Trophoblast cell (in vitro differentiated cells and primary cell): ENCODE measurements around the gene SYTL2.

Source experiments
- DNase-seq, 2 donors: peaks; one replicate each; pipeline ENCODE4 v3.0.0-alpha.2; 2016
- H2AFZ ChIP-seq: 2 replicates; pipeline ENCODE4 v1.6.1; 2013; ENCODE audit warnings: low read length, moderate library complexity, mild to moderate bottlenecking; ENCODE audit not compliant: insufficient read depth, poor library complexity
- H2AK5ac ChIP-seq: 2 replicates; pipeline ENCODE4 v1.6.1; 2013; ENCODE audit warnings: mild to moderate bottlenecking, low read length
- H2BK120ac ChIP-seq: 2 replicates; pipeline ENCODE4 v1.6.1; 2013; ENCODE audit warnings: low read length, mild to moderate bottlenecking, moderate library complexity; ENCODE audit not compliant: insufficient read depth, poor library complexity
- H2BK12ac ChIP-seq: 2 replicates; pipeline ENCODE4 v1.6.1; 2013; ENCODE audit warnings: mild to moderate bottlenecking, low read length, moderate library complexity
- H2BK5ac ChIP-seq: 2 replicates; pipeline ENCODE4 v1.6.1; 2013; ENCODE audit warnings: low read length, low read depth, moderate library complexity, mild to moderate bottlenecking; ENCODE audit not compliant: poor library complexity
- H3K14ac ChIP-seq: 2 replicates; pipeline ENCODE4 v1.6.1; 2013; ENCODE audit warnings: mild to moderate bottlenecking, low read length
- H3K18ac ChIP-seq: 2 replicates; pipeline ENCODE4 v1.6.1; 2013; ENCODE audit warnings: mild to moderate bottlenecking, low read length
- H3K23ac ChIP-seq: 2 replicates; pipeline ENCODE4 v1.6.1; 2013; ENCODE audit warnings: low read length
- H3K27ac ChIP-seq: 2 replicates; pipeline ENCODE4 v1.5.1; 2013; ENCODE audit warnings: low read depth, mild to moderate bottlenecking, inconsistent platforms, low read length, moderate library complexity
- H3K27me3 ChIP-seq: 2 replicates; pipeline ENCODE4 v1.6.1; 2013; ENCODE audit warnings: inconsistent platforms, mild to moderate bottlenecking, low read length, moderate library complexity; ENCODE audit not compliant: insufficient read depth
- H3K36me3 ChIP-seq, 2 experiments: 1 replicate in 1 of 2; 2 replicates in 1 of 2; pipeline ENCODE4 v1.6.1; 2013; ENCODE audit warnings: low read length in 2 of 2, mild to moderate bottlenecking in 2 of 2, moderate library complexity in 1 of 2; ENCODE audit not compliant: insufficient read depth in 2 of 2, control insufficient read depth in 1 of 2
- H3K4ac ChIP-seq: 2 replicates; pipeline ENCODE4 v1.6.1; 2013; ENCODE audit warnings: low read depth, mild to moderate bottlenecking, low read length, moderate library complexity
- H3K4me1 ChIP-seq, 2 experiments: 1 replicate in 1 of 2; 2 replicates in 1 of 2; pipeline ENCODE4 v1.6.1; 2013; ENCODE audit warnings: low read length in 2 of 2, mild to moderate bottlenecking in 2 of 2, moderate library complexity in 1 of 2; ENCODE audit not compliant: insufficient read depth in 2 of 2, control insufficient read depth in 1 of 2
- H3K4me2 ChIP-seq: 2 replicates; pipeline ENCODE4 v1.6.1; 2013; ENCODE audit warnings: inconsistent platforms, mild to moderate bottlenecking, low read length, moderate library complexity
- H3K4me3 ChIP-seq: 2 replicates; pipeline ENCODE4 v1.5.1; 2013; ENCODE audit warnings: mild to moderate bottlenecking, low read depth, low read length, inconsistent platforms
- H3K79me1 ChIP-seq: one replicate; pipeline ENCODE4 v1.6.1; 2013; ENCODE audit warnings: low read length
- H3K79me2 ChIP-seq: 2 replicates; pipeline ENCODE4 v1.6.1; 2013; ENCODE audit warnings: low read length, mild to moderate bottlenecking; ENCODE audit not compliant: control insufficient read depth, insufficient read depth, poor library complexity
- H3K9ac ChIP-seq: 2 replicates; pipeline ENCODE4 v1.6.1; 2013; ENCODE audit warnings: mild to moderate bottlenecking, low read length
- H3K9me3 ChIP-seq: 2 replicates; pipeline ENCODE4 v1.6.1; 2013; ENCODE audit warnings: low read depth, mild to moderate bottlenecking, control low read depth, inconsistent platforms, low read length; ENCODE audit not compliant: insufficient read depth
- H4K12ac ChIP-seq: 2 replicates; pipeline ENCODE4 v1.6.1; 2013; ENCODE audit warnings: low read depth, mild to moderate bottlenecking, low read length, moderate library complexity
- H4K8ac ChIP-seq: 2 replicates; pipeline ENCODE4 v1.6.1; 2013; ENCODE audit warnings: low read depth, mild to moderate bottlenecking, low read length, moderate library complexity
- H4K91ac ChIP-seq: one replicate; pipeline ENCODE4 v1.6.1; 2013; ENCODE audit warnings: low read depth, mild to moderate bottlenecking, low read length, moderate library complexity
- WGBS: extraction: QIAGEN DNeasy Blood & Tissue Kit; methylation state at CpG from one replicate; pipeline ENCODE4 v1.1.7; 2013; ENCODE audit warnings: missing lambda C conversion rate; ENCODE audit not compliant: insufficient read length, insufficient coverage; ENCODE audit errors: extremely low coverage; 5-methylcytosine and 5-hydroxymethylcytosine counted together

Gene SYTL2

GRCh38 chr11:85663753-85664614 lies 147.0 kb downstream of the SYTL2 start:
- Histone ChIP-seq H3K18ac (peak overlapping the region; percentile 19), H2AFZ (no peak overlapping the region), H3K4me1 (no peaks in the 10 kb centered on the region), H3K79me1 (peaks cover 11% of the 10 kb centered on the region), H3K4ac (peak overlapping the region; percentile 98), H3K4me2 (peak overlapping the region; percentile 89), H4K12ac (peak overlapping the region; percentile 92), H2BK12ac (peak overlapping the region; percentile 10), H3K79me2 (peaks cover 17% of the 10 kb centered on the region), H3K9ac (peak overlapping the region; percentile 98), H2BK120ac (peak overlapping the region; percentile 89), H3K4me3 (peak overlapping the region; percentile 94), H3K36me3 (no peaks in the 10 kb centered on the region), H4K91ac (peak overlapping the region; percentile 67), H4K8ac (peak overlapping the region; percentile 67), H2AK5ac (peak overlapping the region; percentile 88), H3K9me3 (no peaks in the 10 kb centered on the region), H3K14ac (peak overlapping the region; percentile 93), H2BK5ac (peak overlapping the region; percentile 74), H3K23ac (no peak overlapping the region), H3K27me3 (no peaks in the 10 kb centered on the region), H3K27ac (peak overlapping the region; percentile 92)
- peak; percentile 71 to 80 for DNase-seq
- WGBS, result no CpG with 5 or more reads among the region's 73 CpGs

- H2BK12ac ChIP-seq, result no peak overlapping the region
- H3K9ac ChIP-seq, result peak overlapping the region; percentile 98
- peak overlapping the region; percentile 89 for H3K4me2 ChIP-seq
- H3K4ac ChIP-seq, result peak overlapping the region; percentile 98
- H3K79me1 ChIP-seq, result peaks cover 11% of the 10 kb centered on the region
- H3K18ac ChIP-seq, result no peak overlapping the region
- H3K79me2 ChIP-seq, result peaks cover 17% of the 10 kb centered on the region
- no peaks in the 10 kb centered on the region for H3K27me3 ChIP-seq
- H3K14ac ChIP-seq, result no peak overlapping the region
- H4K91ac ChIP-seq, result no peak overlapping the region
- H3K23ac ChIP-seq, result peak overlapping the region; percentile 11
- no peak overlapping the region for H2AK5ac ChIP-seq
- no peak overlapping the region for H3K27ac ChIP-seq
- no peaks in the 10 kb centered on the region for H3K36me3 ChIP-seq
- no peaks in the 10 kb centered on the region for H3K9me3 ChIP-seq
- no peak overlapping the region for H2BK120ac ChIP-seq
- no peak overlapping the region for H2AFZ ChIP-seq
- H3K4me1 ChIP-seq, result no peaks in the 10 kb centered on the region
- WGBS, result no CpG with 5 or more reads among the region's 10 CpGs
- DNase-seq, result no peak
- H2BK5ac ChIP-seq, result no peak overlapping the region
- no peak overlapping the region for H4K8ac ChIP-seq
- peak overlapping the region; percentile 94 for H3K4me3 ChIP-seq
- H4K12ac ChIP-seq, result no peak overlapping the region
These were observed 147.7 kb downstream of the SYTL2 start for GRCh38 chr11:85663080-85663752.

- H2BK5ac ChIP-seq, result no peak overlapping the region
- H2BK12ac ChIP-seq, result no peak overlapping the region
- H3K4me1 ChIP-seq, result no peaks in the 10 kb centered on the region
- peaks cover 17% of the 10 kb centered on the region for H3K79me2 ChIP-seq
- H3K79me1 ChIP-seq, result peaks cover 11% of the 10 kb centered on the region
- no peak overlapping the region for H4K12ac ChIP-seq
- H3K27me3 ChIP-seq, result no peaks in the 10 kb centered on the region
- H2AK5ac ChIP-seq, result no peak overlapping the region
- H3K27ac ChIP-seq, result no peak overlapping the region
- H4K8ac ChIP-seq, result no peak overlapping the region
- no peak for DNase-seq
- H3K9me3 ChIP-seq, result no peaks in the 10 kb centered on the region
- H3K4me3 ChIP-seq, result no peak overlapping the region
- H4K91ac ChIP-seq, result no peak overlapping the region
- H3K4ac ChIP-seq, result peak overlapping the region; percentile 97
- no peak overlapping the region for H2AFZ ChIP-seq
- peaks cover 0 to 1% of the 10 kb centered on the region in 2 experiments for H3K36me3 ChIP-seq
- H3K23ac ChIP-seq, result no peak overlapping the region
- no CpG with 5 or more reads among the region's 4 CpGs for WGBS
- no peak overlapping the region for H3K9ac ChIP-seq
- H3K4me2 ChIP-seq, result peak overlapping the region; percentile 47
- no peak overlapping the region for H3K18ac ChIP-seq
- H3K14ac ChIP-seq, result no peak overlapping the region
- H2BK120ac ChIP-seq, result no peak overlapping the region
These were observed 148.8 kb downstream of the SYTL2 start for GRCh38 chr11:85661972-85662664.

- no peak for DNase-seq
- no peak overlapping the region for H3K4me3 ChIP-seq
- no peak overlapping the region for H4K91ac ChIP-seq
- no peak overlapping the region for H3K4me2 ChIP-seq
- no peaks in the 10 kb centered on the region for H3K4me1 ChIP-seq
- H2AFZ ChIP-seq, result no peak overlapping the region
- H3K9me3 ChIP-seq, result no peaks in the 10 kb centered on the region
- H3K4ac ChIP-seq, result no peak overlapping the region
- no peak overlapping the region for H4K8ac ChIP-seq
- no peak overlapping the region for H3K14ac ChIP-seq
- WGBS, result no CpG with 5 or more reads among the region's 1 CpG
- H3K79me2 ChIP-seq, result peaks cover 3% of the 10 kb centered on the region
- no peak overlapping the region for H2BK12ac ChIP-seq
- H3K23ac ChIP-seq, result no peak overlapping the region
- no peaks in the 10 kb centered on the region for H3K79me1 ChIP-seq
- no peak overlapping the region for H3K27ac ChIP-seq
- H2AK5ac ChIP-seq, result no peak overlapping the region
- H2BK120ac ChIP-seq, result no peak overlapping the region
- no peak overlapping the region for H2BK5ac ChIP-seq
- no peak overlapping the region for H4K12ac ChIP-seq
- no peak overlapping the region for H3K9ac ChIP-seq
- H3K27me3 ChIP-seq, result no peaks in the 10 kb centered on the region
- peaks cover 0 to 4% of the 10 kb centered on the region in 2 experiments for H3K36me3 ChIP-seq
- no peak overlapping the region for H3K18ac ChIP-seq
These were observed 152.8 kb downstream of the SYTL2 start for GRCh38 chr11:85658180-85658579.
